Motor neuron (in vitro differentiated cells): ENCODE results near the gene FRYL. TPM values are rescaled to one million over a fixed set of nuclear protein-coding genes. Genes with fewer than 3 reads are reported as not detected.
"Not testable (repeated sequence)": the region's sequence is repeated elsewhere in the genome, so short reads cannot be mapped to it uniquely, and the experiment has no call there.

ENCODE experiments used
- ATAC-seq, 8 experiments: fragments of 200-7000 bp; cut with Tn5 transposase; replicated peaks in 6 of 8; 2 replicates each; pipeline ENCODE4 v1.8.0; 2021; ENCODE audit warnings: mild to moderate bottlenecking in 8 of 8, moderate library complexity in 8 of 8
- H3K27ac ChIP-seq, 2 donors: fragments of 250-450 bp; sonication (Bioruptor Pico); 2 replicates each; pipeline ENCODE4 v1.9.0; 2021; ENCODE audit warnings: antibody characterized with exemption in 2 of 2, mild to moderate bottlenecking in 2 of 2, moderate library complexity in 1 of 2
- H3K4me1 ChIP-seq, 2 donors: fragments of 250-450 bp; sonication (Bioruptor Pico); replicated peaks in 1 of 2; 2 replicates each; pipeline ENCODE4 v1.6.1; 2021; ENCODE audit warnings: antibody characterized with exemption in 2 of 2, mild to moderate bottlenecking in 2 of 2, moderate library complexity in 1 of 2
- H3K4me3 ChIP-seq, 5 donors: fragments of 250-450 bp; sonication (Bioruptor Pico); 2 replicates each; pipeline ENCODE4 v1.9.0; 2021; ENCODE audit warnings: antibody characterized with exemption in 5 of 5, mild to moderate bottlenecking in 5 of 5, moderate library complexity in 4 of 5
- WGBS, 10 experiments: fragments of 450-650 bp; shearing (Covaris generic); methylation state at CpG; one replicate each; pipeline ENCODE4 v1.0.0; 2022; 5-methylcytosine and 5-hydroxymethylcytosine counted together
- in situ Hi-C, 9 experiments: fragments of 400-800 bp; cut with MboI; loops; one replicate each; pipeline ENCODE4 v1.15.0; 2021; ENCODE audit warnings: low sequenced_read_pairs in 9 of 9, low pct_unique_long_range_greater_than_20kb in 2 of 9; ENCODE audit not compliant: unreplicated experiment in 9 of 9
- total RNA-seq, 8 experiments: library from RNA; unstranded; fragments of 300-600 nt; gene quantifications; 2 replicates each; pipeline versions ENCODE4 v1.2.3 to v1.2.4, GENCODE V29; 2022

Gene FRYL
- total RNA-seq, 8 experiments from 2014 or later: 26.0 to 91.8 (median 37.9) TPM

GRCh38 chr4:48653217-48654014, 126.7 kb downstream of the FRYL start:
- H3K27ac ChIP-seq: no peak overlapping the region
- peak; percentile 87 to 96 (median 92) for ATAC-seq
- WGBS, 10 experiments: 37 to 90% (median 46%) methylated on average over 2 to 8 of the region's 8 CpGs; no CpG with 5 or more reads in 3 of the 10 experiments
- in situ Hi-C loops: no loop called here
- peak overlapping the region; percentile 2 to 25 (median 17) for H3K4me3 ChIP-seq
- H3K4me1 ChIP-seq: peaks cover 0 to 12% of the 10 kb centered on the region in 2 donors

GRCh38 chr4:48651914-48652313, 128.2 kb downstream of the FRYL start:
- 0 to 100% (median 44%) methylated on average over 1 of the region's 1 CpG; no CpG with 5 or more reads in 5 of the 10 experiments for WGBS, 10 experiments
- H3K4me1 ChIP-seq: peaks cover 0 to 12% of the 10 kb centered on the region in 2 donors
- no peak overlapping the region for H3K27ac ChIP-seq
- ATAC-seq: peak in 2 of 8 experiments; percentile 31 to 41
- no peak overlapping the region for H3K4me3 ChIP-seq
- in situ Hi-C loops: no loop called here

DNA sequence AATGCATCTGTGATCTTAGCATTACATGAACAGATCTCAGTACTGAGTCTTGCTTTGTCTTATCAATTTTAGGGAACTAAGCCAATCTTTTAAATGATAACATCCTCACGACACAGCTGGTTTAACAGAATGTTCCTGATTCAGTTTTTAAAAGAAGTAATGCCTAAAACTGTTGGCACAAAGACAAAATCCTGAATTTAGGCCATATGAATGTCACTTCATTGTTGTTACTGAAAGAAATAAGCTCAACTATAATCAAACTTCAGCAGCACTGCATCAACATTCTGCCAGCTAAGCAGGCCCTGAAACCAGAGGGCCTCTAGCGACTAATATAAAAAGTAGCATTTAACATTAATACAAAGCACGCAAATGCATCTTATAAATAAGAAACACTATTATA, 130.6 kb downstream of the FRYL start:
- Histone ChIP-seq H3K27ac (no peak overlapping the region), H3K4me1 (peaks cover 0 to 12% of the 10 kb centered on the region in 2 donors), H3K4me3 (no peak overlapping the region)
- in situ Hi-C loops: no loop called here
- ATAC-seq: no peak
- WGBS, 10 experiments: 74 to 100% (median 87%) methylated on average over 2 to 3 of the region's 3 CpGs; no CpG with 5 or more reads in 2 of the 10 experiments

GRCh38 chr4:48645225-48645794, 134.8 kb downstream of the FRYL start:
- no peak for ATAC-seq
- WGBS, 10 experiments: 79 to 100% (median 96%) methylated on average over 1 to 3 of the region's 3 CpGs; no CpG with 5 or more reads in 1 of the 10 experiments
- in situ Hi-C loops: no loop called here
- Histone ChIP-seq H3K4me3 (no peak overlapping the region), H3K4me1 (no peaks in the 10 kb centered on the region), H3K27ac (no peak overlapping the region)

DNA sequence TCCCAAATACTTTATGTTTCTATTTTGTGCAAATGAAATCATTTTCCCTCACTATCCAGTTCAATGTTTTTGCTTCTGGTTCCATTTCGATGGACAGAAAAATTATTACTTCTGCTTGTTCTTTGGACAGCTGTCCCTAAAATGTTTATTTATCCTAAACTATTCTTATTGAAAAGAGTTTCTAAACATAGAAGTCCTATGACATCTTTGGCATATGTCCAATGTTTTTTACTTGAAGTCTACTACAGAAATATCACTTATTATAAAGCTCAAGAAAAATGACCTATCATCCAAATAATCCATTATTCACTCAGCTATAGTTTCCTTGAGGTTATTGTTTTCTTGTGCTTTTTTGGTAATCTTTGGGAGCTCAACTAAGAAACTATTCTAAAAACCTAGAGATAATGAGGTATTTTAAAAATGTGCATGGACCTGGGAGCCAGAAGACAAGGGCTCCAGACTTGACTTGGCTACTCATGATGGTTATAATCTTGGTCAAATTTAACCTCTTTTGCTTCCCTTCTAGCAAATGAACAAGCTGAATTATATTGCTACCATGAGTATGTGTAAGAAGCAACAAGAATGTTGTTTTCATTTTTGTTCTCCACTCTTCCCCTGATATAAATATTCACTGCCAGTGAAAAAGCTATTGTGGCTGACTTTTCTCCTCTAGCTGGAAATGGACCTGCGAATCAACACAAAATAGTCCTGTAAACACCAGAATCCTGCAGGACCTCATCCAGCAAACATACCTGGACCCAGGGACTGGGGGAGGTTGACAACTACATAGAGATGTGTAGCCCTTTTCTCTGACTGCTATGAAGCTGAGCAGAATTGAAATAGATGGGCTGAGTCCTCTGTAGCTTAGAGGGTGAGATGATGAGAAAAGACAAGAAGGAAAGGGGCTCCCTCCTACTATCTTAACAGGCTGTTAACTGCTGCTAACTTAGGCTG, 137.4 kb downstream of the FRYL start:
- WGBS, 10 experiments: 66 to 100% (median 91%) methylated on average over 1 to 2 of the region's 2 CpGs; no CpG with 5 or more reads in 2 of the 10 experiments
- peak in 1 of 8 experiments; percentile 88 for ATAC-seq

GRCh38 chr4:48641401-48641800, 138.7 kb downstream of the FRYL start:
- H3K4me3 ChIP-seq: no peak overlapping the region
- H3K27ac ChIP-seq: no peak overlapping the region
- in situ Hi-C loops: no loop called here
- WGBS, 10 experiments: 48 to 100% (median 83%) methylated on average over 1 to 4 of the region's 4 CpGs; no CpG with 5 or more reads in 1 of the 10 experiments
- no peak for ATAC-seq
- H3K4me1 ChIP-seq: no peaks in the 10 kb centered on the region

More for the DNA sequence above, 137.4 kb downstream of the FRYL start:
- no peaks in the 10 kb centered on the region for H3K4me1 ChIP-seq
- H3K4me3 ChIP-seq: no peak overlapping the region
- no peak overlapping the region for H3K27ac ChIP-seq
- in situ Hi-C loops: no loop called here

- Histone ChIP-seq H3K4me1 (no peaks in the 10 kb centered on the region), H3K27ac (no peak overlapping the region), H3K4me3 (no peak overlapping the region)
- in situ Hi-C loops: no loop called here
- 0 to 85% (median 65%) methylated on average over 1 to 2 of the region's 2 CpGs for WGBS, 10 experiments
- ATAC-seq: no peak
These were observed 139.4 kb downstream of the FRYL start for GRCh38 chr4:48640699-48641098.

GRCh38 chr4:48640225-48640624, 139.9 kb downstream of the FRYL start:
- ATAC-seq: no peak
- no peak overlapping the region for H3K4me3 ChIP-seq
- in situ Hi-C loops: no loop called here
- H3K27ac ChIP-seq: no peak overlapping the region
- H3K4me1 ChIP-seq: no peaks in the 10 kb centered on the region

- Histone ChIP-seq H3K4me3 (no peak overlapping the region), H3K27ac (no peak overlapping the region), H3K4me1 (no peaks in the 10 kb centered on the region)
- WGBS, 10 experiments: 28 to 100% (median 60%) methylated on average over 1 to 3 of the region's 3 CpGs; no CpG with 5 or more reads in 1 of the 10 experiments
- in situ Hi-C loops: no loop called here
- ATAC-seq: peak in 2 of 8 experiments; percentile 42 to 53
These were observed 140.3 kb downstream of the FRYL start for GRCh38 chr4:48639807-48640206.

GRCh38 chr4:48638586-48638985, 141.5 kb downstream of the FRYL start:
- H3K4me1 ChIP-seq, H3K4me3 ChIP-seq, ATAC-seq, in situ Hi-C loops, H3K27ac ChIP-seq: not testable (repeated sequence)
- WGBS, 10 experiments: 20 to 100% (median 100%) methylated on average over 1 to 5 of the region's 5 CpGs; no CpG with 5 or more reads in 3 of the 10 experiments

DNA sequence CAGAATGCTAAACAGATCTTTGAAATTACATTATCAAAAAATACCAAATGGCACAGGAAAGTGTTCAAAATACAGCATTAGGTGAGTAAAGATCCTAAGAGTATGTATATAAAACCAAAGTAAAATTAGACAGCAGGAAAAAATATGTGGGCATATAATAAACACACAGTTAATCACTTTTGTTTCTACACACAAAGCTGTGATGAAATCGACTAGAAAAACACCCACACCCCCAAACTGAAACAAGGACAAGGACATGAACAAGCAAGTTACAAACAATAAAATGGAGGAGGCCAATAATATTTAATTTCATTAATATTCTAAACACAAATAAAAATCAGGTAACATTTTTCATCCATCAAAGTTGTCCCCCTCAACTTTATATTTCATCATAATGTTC, 143.2 kb downstream of the FRYL start:
- Histone ChIP-seq H3K4me1 (no peaks in the 10 kb centered on the region), H3K27ac (no peak overlapping the region), H3K4me3 (no peak overlapping the region)
- WGBS, 10 experiments: 67 to 100% (median 80%) methylated on average over 1 of the region's 1 CpG; no CpG with 5 or more reads in 3 of the 10 experiments
- in situ Hi-C loops: no loop called here
- ATAC-seq: no peak

DNA sequence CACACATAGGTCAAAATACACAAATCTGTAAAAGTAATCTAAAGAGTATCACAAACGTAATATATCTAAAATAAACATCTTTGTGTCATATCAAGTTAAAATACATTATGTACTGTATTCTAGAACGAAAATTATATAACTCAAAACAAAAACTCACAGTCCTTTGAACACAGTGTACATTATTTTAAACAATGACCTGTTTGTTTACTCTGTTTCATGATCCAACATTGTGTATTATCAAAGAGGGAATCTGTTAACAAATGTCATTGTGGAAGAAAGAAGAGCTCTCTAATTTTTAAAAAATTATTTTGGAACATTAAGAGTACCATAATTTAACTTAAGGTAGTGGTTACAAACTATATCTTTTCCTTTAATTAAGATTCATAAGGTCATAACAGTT, 144.1 kb downstream of the FRYL start:
- Histone ChIP-seq H3K4me3 (no peak overlapping the region), H3K27ac (no peak overlapping the region), H3K4me1 (no peaks in the 10 kb centered on the region)
- WGBS, 10 experiments: 44 to 67% (median 46%) methylated on average over 1 to 2 of the region's 2 CpGs; no CpG with 5 or more reads in 1 of the 10 experiments
- ATAC-seq: no peak
- in situ Hi-C loops: no loop called here
